Large intestine (tissue), 3 donors: ENCODE data around the gene PRICKLE4. TPM values are rescaled to one million over a fixed set of nuclear protein-coding genes. Genes with fewer than 3 reads are reported as not detected.
"Not testable (repeated sequence)": the region's sequence is repeated elsewhere in the genome, so short reads cannot be mapped to it uniquely, and the experiment has no call there.

Experiments
- DNase-seq, 2 donors: peaks; one replicate each; pipeline versions ENCODE4 v3.0.0 to v3.0.0-alpha.2; 2013
- H3K27ac ChIP-seq: one replicate; pipeline ENCODE4 v1.5.1; 2013; ENCODE audit warnings: low read length
- H3K27me3 ChIP-seq: 2 replicates; pipeline ENCODE4 v1.6.1; 2013; ENCODE audit warnings: low read length; ENCODE audit not compliant: control insufficient read depth, insufficient read depth
- H3K36me3 ChIP-seq: 2 replicates; pipeline ENCODE4 v1.6.1; 2013; ENCODE audit warnings: low read length; ENCODE audit not compliant: control insufficient read depth, insufficient read depth
- H3K4me1 ChIP-seq: one replicate; pipeline ENCODE4 v1.6.1; 2013; ENCODE audit warnings: low read length; ENCODE audit not compliant: control insufficient read depth, insufficient read depth
- H3K4me3 ChIP-seq: one replicate; pipeline ENCODE4 v1.5.1; 2013; ENCODE audit warnings: low read length
- H3K9me3 ChIP-seq: one replicate; pipeline ENCODE4 v1.6.1; 2013; ENCODE audit warnings: mild to moderate bottlenecking, low read depth, low read length, moderate library complexity; ENCODE audit not compliant: control insufficient read depth
- WGBS: methylation state at CpG from one replicate; pipeline ENCODE4 v1.1.5; 2013; ENCODE audit warnings: low lambda C conversion rate; ENCODE audit not compliant: insufficient coverage; 5-methylcytosine and 5-hydroxymethylcytosine counted together
- polyA plus RNA-seq: library from polyadenylated mRNA; unstranded; fragments of 120-200 nt; gene quantifications from one replicate; pipeline ENCODE4 v1.2.1, GENCODE V29; 2013

Gene PRICKLE4
- polyA plus RNA-seq, 1 donor: 3.7 TPM

GRCh38 chr6:41759905-41760579 is 20.5 kb upstream of the PRICKLE4 start:
- Histone ChIP-seq H3K36me3 (no peaks in the 10 kb centered on the region), H3K4me3 (no peak overlapping the region), H3K27me3 (no peaks in the 10 kb centered on the region), H3K27ac (no peak overlapping the region), H3K9me3 (no peaks in the 10 kb centered on the region), H3K4me1 (no peaks in the 10 kb centered on the region)
- no peak for DNase-seq
- WGBS: no CpG with 5 or more reads among the region's 2 CpGs

GRCh38 chr6:41763470-41763869 is 17.1 kb upstream of the PRICKLE4 start:
- Histone ChIP-seq H3K27ac (no peak overlapping the region), H3K4me3 (no peak overlapping the region), H3K4me1 (peaks cover 6% of the 10 kb centered on the region), H3K27me3 (no peaks in the 10 kb centered on the region), H3K9me3 (no peaks in the 10 kb centered on the region), H3K36me3 (no peaks in the 10 kb centered on the region)
- WGBS: no CpG with 5 or more reads among the region's 2 CpGs
- DNase-seq: no peak

- Histone ChIP-seq H3K36me3 (peaks cover 12% of the 10 kb centered on the region), H3K4me1 (peaks cover 15% of the 10 kb centered on the region)
- 91% methylated on average over 2 of the region's 4 CpGs for WGBS
- not testable (repeated sequence) for H3K27me3 ChIP-seq, DNase-seq, H3K27ac ChIP-seq, H3K9me3 ChIP-seq, H3K4me3 ChIP-seq
These were observed 14.4 kb upstream of the PRICKLE4 start for GRCh38 chr6:41766043-41766664.

GRCh38 chr6:41767112-41767833 is 13.3 kb upstream of the PRICKLE4 start:
- Histone ChIP-seq H3K27me3 (no peaks in the 10 kb centered on the region), H3K27ac (peak overlapping the region; percentile 18), H3K4me3 (no peak overlapping the region), H3K36me3 (peaks cover 23% of the 10 kb centered on the region), H3K9me3 (no peaks in the 10 kb centered on the region), H3K4me1 (peaks cover 15% of the 10 kb centered on the region)
- DNase-seq: peak; percentile 48 to 62
- no CpG with 5 or more reads among the region's 12 CpGs for WGBS

GRCh38 chr6:41768545-41769308 is 11.9 kb upstream of the PRICKLE4 start:
- H3K4me1 ChIP-seq: peaks cover 15% of the 10 kb centered on the region
- H3K4me3 ChIP-seq: no peak overlapping the region
- H3K36me3 ChIP-seq: peaks cover 33% of the 10 kb centered on the region
- H3K27me3 ChIP-seq: no peaks in the 10 kb centered on the region
- DNase-seq: peak; percentile 26 to 66
- H3K9me3 ChIP-seq: no peaks in the 10 kb centered on the region
- WGBS: 60% methylated on average over 1 of the region's 10 CpGs
- H3K27ac ChIP-seq: peak overlapping the region; percentile 19

GRCh38 chr6:41769376-41769775 is 11.2 kb upstream of the PRICKLE4 start:
- H3K9me3 ChIP-seq: no peaks in the 10 kb centered on the region
- H3K36me3 ChIP-seq: peaks cover 38% of the 10 kb centered on the region
- no peak for DNase-seq
- WGBS: no CpG with 5 or more reads among the region's 8 CpGs
- H3K4me1 ChIP-seq: peaks cover 15% of the 10 kb centered on the region
- H3K27ac ChIP-seq: peak overlapping the region; percentile 18
- H3K27me3 ChIP-seq: no peaks in the 10 kb centered on the region
- H3K4me3 ChIP-seq: no peak overlapping the region

GRCh38 chr6:41770381-41771057 is 10.1 kb upstream of the PRICKLE4 start:
- WGBS: no CpG with 5 or more reads among the region's 30 CpGs
- Histone ChIP-seq H3K27ac (no peak overlapping the region), H3K4me1 (peaks cover 15% of the 10 kb centered on the region), H3K27me3 (no peaks in the 10 kb centered on the region), H3K9me3 (no peaks in the 10 kb centered on the region), H3K4me3 (no peak overlapping the region), H3K36me3 (peaks cover 49% of the 10 kb centered on the region)
- no peak for DNase-seq

- peaks cover 15% of the 10 kb centered on the region for H3K4me1 ChIP-seq
- DNase-seq: no peak
- H3K36me3 ChIP-seq: peaks cover 52% of the 10 kb centered on the region
- H3K27ac ChIP-seq: no peak overlapping the region
- no peak overlapping the region for H3K4me3 ChIP-seq
- WGBS: no CpG with 5 or more reads among the region's 29 CpGs
- H3K27me3 ChIP-seq: no peaks in the 10 kb centered on the region
- H3K9me3 ChIP-seq: no peaks in the 10 kb centered on the region
These were observed 9.3 kb upstream of the PRICKLE4 start for GRCh38 chr6:41771058-41771983.

GRCh38 chr6:41774841-41775240 is 5.7 kb upstream of the PRICKLE4 start:
- H3K9me3 ChIP-seq: no peaks in the 10 kb centered on the region
- H3K4me1 ChIP-seq: no peaks in the 10 kb centered on the region
- DNase-seq: no peak
- WGBS: no CpG with 5 or more reads among the region's 3 CpGs
- no peak overlapping the region for H3K27ac ChIP-seq
- H3K27me3 ChIP-seq: no peaks in the 10 kb centered on the region
- no peak overlapping the region for H3K4me3 ChIP-seq
- peaks cover 56% of the 10 kb centered on the region for H3K36me3 ChIP-seq
